B cell (primary cell): ENCODE data around the gene ST6GALNAC3.

ENCODE experiments used
- EZH2 ChIP-seq: IDR thresholded peaks from 2 replicates; pipeline ENCODE4 v1.6.1; 2012; ENCODE audit warnings: borderline replicate concordance, low read depth, mild to moderate bottlenecking, moderate library complexity, low read length; ENCODE audit not compliant: insufficient read depth, poor library complexity, severe bottlenecking
- TF ChIP-seq, protein P1 (sequence below): fragments of 200-600 bp; IDR thresholded peaks from one replicate; pipeline ENCODE4 v1.8.0; 2022; ENCODE audit warnings: antibody characterized with exemption, mild to moderate bottlenecking

DNA sequence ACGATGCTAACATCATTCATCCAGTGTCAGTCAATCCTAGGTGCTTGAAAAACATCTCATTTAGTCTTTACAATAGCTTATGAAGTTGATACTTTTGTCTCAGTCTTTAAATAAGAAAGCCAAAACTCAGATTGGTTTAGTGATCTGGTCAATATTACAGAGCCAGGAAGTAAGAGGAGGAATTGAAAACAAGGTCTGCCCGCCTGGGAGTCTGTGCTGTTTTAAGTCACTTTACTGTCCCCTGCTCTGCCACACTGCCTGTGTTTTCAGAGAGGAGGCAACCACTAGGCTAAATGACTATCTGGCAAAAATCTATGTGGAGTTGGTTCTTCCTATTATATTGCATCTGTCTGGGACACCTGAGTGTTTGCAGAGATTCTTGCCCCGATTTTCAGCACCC lies 62.3 kb downstream of the ST6GALNAC3 start:
- no peak for TF ChIP-seq EZH2
- TF ChIP-seq, protein P1, sequence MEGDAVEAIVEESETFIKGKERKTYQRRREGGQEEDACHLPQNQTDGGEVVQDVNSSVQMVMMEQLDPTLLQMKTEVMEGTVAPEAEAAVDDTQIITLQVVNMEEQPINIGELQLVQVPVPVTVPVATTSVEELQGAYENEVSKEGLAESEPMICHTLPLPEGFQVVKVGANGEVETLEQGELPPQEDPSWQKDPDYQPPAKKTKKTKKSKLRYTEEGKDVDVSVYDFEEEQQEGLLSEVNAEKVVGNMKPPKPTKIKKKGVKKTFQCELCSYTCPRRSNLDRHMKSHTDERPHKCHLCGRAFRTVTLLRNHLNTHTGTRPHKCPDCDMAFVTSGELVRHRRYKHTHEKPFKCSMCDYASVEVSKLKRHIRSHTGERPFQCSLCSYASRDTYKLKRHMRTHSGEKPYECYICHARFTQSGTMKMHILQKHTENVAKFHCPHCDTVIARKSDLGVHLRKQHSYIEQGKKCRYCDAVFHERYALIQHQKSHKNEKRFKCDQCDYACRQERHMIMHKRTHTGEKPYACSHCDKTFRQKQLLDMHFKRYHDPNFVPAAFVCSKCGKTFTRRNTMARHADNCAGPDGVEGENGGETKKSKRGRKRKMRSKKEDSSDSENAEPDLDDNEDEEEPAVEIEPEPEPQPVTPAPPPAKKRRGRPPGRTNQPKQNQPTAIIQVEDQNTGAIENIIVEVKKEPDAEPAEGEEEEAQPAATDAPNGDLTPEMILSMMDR = no peak
